HG03439 (cell line): ENCODE results near the gene MAP2K3.
"Not testable (repeated sequence)": the region's sequence is repeated elsewhere in the genome, so short reads cannot be mapped to it uniquely, and the experiment has no call there.

Experiments used
- ATAC-seq: cut with Tn5 transposase; IDR thresholded peaks from one replicate; pipeline ENCODE4 v1.9.1; 2021; ENCODE audit warnings: mild to moderate bottlenecking, moderate library complexity; ENCODE audit not compliant: unreplicated experiment

The MAP2K3 gene

DNA sequence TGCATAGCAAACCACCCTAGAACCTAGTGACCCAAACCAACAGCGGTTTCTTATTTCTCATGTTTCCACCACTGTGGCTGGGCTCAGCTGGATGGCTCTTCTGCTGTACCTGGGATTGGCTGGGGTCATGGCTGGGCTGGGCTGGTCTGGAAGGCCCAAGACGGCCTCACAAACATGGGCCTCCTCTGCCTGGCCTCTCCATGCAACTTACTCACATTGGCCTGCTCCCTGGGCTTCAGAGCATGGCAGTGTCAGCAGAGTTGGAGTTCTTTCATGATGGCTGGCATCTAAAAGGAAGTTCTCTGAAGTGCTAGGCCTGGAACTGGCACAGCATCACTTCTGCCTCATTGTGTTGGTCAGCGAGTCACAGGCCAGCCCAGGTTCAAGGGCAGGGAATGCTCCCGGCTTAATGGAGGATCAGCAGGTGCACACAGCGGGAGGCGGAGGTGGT lies 24.4 kb downstream of the MAP2K3 start:
- ATAC-seq: not testable (repeated sequence)

DNA sequence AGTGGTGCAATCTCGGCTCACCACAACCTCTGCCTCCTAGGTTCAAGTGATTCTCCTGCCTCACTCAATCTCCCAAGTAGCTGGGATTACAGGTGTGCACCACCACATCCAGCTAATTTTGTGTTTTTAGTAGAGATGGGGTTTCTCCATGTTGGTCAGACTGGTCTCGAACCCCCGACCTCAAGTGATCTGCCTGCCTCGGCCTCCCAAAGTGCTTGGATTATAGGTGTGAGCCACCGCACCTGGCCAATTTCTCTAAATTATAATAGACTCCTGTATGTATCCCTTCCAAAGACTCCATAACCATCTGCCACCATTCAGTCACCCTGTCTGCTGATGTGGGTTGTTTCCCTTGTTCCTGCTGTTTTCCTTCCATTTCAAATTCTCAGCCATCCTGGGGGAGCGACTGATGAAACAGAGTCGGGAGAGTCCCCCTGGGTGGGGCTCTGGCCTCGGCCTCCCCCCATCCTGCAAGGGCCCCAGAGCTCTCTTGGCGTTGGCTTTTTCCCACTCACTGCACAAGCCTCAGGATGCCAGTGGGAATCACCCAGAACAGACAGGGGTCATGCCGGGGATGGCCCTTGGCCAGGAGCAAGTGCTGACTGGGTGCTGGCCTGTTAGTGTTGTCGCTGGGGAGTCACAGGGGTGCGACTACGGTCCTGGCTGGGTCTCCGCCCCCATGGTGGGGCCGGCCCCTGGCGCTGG lies 25.7 kb downstream of the MAP2K3 start:
- not testable (repeated sequence) for ATAC-seq

DNA sequence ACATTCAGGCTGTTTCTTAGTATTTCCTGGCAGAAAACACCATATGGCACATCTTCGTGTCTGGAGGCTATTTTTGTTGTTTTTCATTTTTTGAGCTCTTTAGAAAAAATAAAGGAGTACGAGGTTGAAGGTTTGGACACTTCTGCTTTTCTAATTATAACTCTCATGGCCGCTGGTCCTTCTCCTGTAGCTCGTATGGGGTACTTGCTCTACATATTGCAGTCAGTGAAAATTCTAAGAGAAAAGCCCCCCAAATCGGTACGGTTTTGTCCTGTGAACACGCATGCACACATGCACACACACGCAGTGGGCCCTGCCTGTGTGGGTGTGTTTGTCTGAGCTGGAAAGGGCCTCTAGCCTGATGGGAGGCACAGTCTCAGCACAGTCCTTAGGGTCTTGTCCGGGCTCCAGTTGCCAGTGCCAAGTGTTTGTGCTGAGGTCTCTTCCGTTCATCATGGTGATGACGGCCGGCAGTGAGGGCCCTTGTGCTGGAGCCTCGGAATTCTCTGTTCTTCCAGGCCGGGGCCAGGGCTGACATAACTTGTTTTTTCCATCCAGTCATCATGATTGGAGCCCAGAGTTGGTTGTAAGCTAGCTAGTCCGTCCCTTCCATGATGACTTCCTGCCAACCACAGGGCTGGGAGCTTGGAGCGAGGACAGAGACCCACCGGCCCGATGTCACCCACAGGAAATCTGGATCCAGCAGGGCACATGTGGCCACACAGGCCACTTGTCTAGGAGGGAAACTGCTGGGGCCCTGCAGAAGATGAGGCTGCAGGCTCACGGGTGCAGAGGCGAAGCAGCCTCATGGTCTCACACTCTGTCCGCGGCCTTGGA lies 26.5 kb downstream of the MAP2K3 start:
- ATAC-seq: not testable (repeated sequence)

DNA sequence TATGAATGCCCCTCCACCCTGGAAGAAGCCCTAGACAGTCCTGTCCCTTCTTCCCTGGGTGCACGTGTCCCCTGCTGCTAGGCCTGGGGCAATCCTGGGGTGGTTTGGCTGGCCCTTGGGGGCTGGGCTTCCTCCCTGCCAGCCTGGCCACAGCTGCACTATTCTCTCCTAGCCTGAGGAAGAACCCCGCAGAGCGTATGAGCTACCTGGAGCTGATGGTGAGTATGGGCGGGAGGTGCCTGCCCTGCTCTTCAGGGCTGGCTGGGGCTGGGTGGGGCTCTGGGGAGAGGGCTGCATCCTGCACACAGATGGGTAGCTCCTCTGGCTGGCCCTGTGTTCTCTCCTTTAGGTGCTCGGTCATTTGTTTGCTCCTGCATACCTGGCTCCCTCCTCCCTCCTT lies 28.8 kb downstream of the MAP2K3 start:
- no peak for ATAC-seq

DNA sequence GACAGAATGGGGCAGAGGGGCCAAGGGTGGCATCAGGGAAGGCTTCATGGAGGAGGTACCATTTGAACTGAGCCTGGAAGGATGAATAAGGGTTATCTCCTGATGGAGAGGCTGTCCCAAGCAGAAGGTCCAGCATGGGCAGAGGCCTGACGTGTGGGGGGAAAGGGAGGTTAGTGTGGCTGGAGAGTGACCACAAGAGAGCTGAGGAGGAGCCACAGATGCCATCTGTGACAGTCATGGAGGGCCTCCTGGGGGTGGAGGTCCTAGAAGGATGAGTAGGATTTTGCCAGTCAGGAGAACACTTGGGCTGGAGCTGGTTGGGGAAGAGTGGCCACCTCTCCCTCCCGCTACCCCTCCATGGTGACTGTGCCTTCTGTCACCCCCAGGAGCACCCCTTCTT lies 29.2 kb downstream of the MAP2K3 start:
- ATAC-seq: not testable (repeated sequence)

DNA sequence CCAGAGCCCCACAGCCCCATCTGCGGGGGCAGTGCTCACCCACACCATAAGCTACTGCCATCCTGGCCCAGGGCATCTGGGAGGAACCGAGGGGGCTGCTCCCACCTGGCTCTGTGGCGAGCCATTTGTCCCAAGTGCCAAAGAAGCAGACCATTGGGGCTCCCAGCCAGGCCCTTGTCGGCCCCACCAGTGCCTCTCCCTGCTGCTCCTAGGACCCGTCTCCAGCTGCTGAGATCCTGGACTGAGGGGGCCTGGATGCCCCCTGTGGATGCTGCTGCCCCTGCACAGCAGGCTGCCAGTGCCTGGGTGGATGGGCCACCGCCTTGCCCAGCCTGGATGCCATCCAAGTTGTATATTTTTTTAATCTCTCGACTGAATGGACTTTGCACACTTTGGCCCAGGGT lies 29.8 kb downstream of the MAP2K3 start:
- ATAC-seq: not testable (repeated sequence)

DNA sequence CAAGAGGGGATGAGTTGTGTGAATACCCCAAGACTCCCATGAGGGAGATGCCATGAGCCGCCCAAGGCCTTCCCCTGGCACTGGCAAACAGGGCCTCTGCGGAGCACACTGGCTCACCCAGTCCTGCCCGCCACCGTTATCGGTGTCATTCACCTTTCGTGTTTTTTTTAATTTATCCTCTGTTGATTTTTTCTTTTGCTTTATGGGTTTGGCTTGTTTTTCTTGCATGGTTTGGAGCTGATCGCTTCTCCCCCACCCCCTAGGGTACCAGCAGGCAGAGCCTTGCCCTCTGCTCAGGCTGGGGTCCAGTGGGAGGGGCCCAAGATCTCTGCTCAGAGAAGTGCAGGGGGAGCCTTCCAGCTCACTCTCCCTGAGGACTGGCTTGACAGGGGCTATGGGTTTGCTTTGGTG lies 30.2 kb downstream of the MAP2K3 start:
- ATAC-seq: not testable (repeated sequence)

DNA sequence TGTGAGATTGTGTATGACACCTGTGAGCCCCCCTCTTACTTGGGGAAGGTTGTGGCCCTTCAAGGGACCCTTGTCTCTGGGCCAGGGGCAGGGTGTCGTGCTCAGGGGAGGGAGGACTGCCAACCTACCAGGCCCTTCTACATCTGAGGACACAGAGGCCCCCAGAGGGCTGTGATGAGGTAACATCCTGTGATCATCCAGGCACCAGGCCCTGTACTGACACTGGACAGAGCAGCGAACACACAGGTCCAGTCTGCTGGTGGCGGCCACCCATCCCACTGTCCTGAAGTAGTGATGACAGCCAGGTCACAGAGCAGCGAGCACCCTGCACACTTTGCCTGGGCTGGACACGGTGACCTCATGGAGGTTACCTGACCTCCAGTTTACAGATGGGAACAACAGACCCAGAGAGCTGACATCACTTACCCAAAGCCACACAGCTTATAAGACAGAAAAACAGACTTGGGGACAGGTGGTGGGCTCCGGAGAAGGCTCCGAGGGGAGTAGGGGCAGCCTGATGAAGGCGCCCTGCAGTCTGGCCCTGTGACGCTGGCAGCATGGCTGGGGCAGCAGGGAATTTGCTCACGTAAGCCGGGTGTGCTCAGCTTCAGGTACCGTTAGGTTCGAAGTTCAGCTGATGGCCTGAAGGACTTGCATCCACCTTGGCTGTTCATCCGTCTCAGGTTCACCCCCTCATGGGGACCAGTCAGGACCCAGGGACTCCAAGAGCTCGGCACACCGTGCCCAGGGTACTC lies 30.9 kb downstream of the MAP2K3 start:
- ATAC-seq: not testable (repeated sequence)

DNA sequence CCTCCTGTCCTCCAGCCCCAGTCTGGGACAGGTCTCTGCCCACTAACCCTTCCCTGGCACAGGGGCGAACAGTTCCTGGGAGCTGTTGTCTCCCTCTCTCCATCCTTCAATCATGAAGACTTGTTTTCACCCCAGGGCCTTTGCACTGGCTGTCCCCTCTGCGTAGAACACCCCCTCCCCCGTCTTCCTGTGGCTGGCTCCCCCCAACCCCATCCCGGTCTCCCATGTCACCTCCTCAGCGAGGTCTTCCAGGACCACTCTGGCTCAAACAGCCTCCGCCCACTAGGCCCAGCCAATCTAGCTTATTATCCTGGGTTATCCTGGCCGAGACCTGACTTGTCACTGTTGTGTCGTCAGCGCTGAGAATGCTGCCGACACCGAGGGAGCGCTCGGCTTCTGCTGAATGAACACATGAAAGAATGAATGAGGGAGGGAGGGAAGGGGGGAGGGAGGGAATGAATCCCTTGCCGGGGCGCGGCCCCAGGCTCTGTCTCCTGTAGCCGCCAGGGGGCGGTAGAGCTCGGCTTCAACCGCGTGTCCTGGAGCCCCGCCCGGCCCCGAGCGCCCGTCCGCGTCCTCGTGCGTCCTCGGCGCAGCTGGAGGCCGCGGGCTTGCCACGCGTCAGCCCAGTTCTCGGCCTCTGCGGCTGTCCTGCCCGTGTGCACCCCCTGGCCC lies 31.8 kb downstream of the MAP2K3 start:
- ATAC-seq: peak; percentile 60

DNA sequence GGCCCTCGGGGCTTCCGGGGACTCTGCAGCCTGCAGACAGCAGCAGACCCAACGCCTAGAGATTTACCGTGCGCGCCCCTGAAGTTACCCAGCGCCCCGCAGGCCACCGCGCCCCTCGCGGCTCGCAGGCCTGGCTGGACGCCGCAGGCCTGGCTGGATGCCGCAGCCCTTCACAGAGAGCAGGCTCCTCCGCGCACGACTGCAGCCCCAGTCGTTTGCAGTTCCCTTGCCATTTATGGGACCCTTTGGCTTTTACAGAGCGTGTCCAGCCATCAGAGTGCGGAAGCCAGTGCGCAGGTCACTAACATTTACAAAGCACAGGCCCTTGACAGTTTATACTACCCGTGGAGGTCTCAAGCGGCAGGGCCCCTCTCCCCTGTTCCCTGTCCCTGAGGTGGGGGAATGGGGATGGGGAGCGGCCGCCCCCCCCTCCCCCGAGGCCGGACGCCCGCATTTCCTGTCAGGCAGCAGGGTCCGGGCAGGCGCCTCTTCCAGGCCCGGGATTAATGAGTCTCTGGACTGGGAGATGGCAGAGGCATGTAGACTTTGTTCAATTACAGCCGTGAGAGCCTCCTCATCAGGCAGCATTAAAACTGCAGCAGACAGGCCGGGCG lies 32.5 kb downstream of the MAP2K3 start:
- peak; percentile 11 for ATAC-seq

DNA sequence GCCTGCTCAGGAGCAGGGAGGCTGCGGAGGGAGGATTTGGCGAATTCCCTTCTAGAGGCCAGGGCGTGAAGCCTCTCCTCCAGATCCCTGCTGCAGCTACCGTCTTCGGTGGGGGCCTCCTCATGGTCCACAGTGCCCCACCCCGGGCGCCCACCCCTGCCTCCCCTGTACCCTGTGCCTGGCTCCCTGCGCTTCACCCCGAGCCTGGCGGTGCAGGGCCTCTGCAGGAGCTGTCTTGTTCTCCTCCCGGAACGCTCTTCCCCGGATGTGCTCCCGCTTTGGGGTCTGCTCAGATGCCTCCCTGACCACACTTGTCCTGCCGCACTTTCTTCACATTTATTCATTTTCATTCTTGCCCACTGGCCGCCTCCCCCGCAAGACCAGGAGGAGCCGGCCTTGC lies 33.3 kb downstream of the MAP2K3 start:
- ATAC-seq: not testable (repeated sequence)

DNA sequence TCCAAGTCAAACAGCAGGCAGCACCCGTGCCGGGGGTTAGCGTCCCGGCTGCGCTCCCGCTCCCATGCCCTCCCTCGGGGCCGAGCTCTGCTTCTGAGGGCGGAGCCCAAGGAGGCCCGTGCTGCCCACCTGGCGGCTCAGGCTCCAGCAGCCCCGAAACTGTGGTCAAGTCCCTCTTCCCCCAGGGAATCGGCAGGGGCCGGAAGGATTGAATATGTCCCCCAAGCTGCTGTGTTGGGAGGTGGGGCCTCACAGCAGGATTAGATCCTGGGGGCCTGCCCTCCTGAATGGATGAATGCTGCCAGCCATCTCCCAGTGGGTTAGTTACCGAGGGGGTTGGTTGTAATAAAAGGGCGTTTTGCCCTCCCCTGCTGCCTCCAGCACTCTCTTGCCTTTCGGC lies 33.9 kb downstream of the MAP2K3 start:
- ATAC-seq: no peak

DNA sequence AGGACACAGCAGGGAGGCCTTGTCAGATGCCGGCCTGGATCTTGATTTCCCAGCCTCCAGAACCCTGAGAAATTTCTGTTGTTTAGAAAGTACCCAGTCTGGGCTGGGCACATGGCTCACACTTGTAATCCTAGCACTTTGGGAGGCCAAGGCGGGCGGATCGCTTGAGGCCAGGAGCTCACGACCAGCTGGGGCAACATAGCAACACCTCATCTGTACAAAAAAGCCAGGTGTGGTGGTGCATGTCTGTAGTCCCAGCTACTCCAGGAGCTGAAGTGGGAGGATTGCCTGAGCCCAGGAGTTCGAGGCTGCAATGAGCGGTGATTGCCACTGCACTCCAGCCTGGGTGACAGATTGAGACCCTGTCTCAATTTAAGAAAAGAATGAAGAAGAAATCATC lies 34.3 kb downstream of the MAP2K3 start:
- ATAC-seq: not testable (repeated sequence)

DNA sequence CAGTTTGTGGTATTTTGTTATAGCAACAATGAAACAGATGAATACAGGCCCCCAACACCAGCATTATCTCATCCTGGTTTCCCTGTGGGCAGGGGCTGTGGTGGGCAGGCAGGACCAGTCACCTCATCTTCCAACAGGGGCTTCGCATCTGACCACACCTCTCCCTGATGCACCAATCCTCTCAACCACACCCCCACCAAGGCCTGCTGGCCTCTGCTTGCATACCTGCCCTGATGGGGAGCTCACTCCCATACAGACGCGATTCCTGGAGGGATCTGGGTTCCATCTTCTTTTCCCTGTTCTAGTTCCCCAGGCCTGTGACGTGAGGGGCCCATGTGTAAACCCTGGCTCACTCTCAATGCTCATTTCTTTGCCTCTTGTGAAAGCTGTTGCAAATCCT lies 34.7 kb downstream of the MAP2K3 start:
- ATAC-seq: not testable (repeated sequence)

DNA sequence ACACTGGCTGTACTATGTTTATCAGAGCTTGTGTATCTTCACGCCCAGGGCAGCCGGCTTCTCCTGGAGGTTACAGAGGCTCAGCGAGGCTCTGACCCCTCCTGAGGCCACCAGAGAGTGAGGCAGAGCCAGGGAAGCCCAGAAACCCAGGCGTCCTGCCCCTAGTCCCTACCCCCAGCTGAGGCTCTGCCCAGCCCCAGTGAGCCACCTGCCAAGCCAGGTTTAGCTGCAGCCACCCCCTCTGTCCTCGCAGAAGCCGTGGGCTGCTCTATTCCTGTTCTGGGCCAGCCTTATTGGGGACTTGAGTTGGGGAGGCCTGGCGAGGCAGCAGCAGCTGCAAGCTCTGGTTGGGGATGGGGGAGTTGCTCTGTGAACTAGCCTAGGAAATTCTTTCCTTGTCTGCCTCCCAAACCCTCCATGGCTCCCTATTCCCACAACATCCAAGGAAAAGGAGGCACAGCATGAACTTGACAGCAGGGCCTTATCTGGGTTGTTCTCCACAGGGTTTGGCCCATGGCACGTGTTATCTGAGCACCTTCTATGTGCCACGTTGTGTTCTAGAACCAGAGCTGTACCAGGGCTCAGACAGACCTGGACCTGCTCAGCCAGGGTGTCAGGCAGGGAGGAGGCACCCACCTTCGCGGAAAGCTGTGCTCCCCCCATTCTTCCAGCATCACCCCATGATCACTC lies 35.3 kb downstream of the MAP2K3 start:
- not testable (repeated sequence) for ATAC-seq

DNA sequence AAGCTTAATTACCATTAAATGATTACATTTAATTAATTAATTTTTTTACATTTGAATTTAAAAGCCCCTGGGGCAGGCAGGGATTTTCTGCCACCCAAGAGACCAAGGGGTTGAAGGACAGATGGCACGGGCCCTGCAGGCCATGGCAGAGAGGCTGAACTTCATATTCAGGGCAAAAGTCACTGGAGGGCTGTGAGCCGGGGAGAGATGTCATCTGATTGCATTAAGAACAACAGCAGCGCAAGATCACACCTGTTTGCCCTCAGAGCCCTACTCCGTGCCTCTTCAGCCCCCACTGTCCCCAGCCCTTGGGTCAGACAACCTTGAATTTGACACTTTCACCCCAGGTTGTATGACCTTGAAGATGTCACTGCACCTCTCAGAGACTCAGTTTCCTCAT lies 35.9 kb downstream of the MAP2K3 start:
- ATAC-seq: not testable (repeated sequence)

DNA sequence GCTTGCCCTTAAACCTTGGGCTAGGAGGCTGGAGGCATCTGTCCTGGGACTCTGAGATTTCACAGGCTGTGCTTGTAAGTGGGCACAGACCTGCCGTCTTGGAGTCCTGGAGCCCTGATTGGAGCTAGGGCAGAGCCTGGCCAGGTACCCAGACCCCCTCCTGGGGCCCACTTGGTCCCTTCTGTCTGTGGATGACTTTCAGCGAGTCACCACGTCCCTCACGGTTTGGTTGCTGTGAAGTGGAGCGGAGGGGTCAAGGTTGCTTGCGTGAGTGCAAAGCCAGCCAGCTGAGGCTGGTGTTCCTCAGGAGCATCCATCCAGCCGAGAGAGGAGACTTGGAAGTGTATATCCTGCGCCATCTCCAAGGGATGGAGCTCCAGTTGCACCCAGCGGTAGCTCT lies 36.5 kb downstream of the MAP2K3 start:
- ATAC-seq: not testable (repeated sequence)

DNA sequence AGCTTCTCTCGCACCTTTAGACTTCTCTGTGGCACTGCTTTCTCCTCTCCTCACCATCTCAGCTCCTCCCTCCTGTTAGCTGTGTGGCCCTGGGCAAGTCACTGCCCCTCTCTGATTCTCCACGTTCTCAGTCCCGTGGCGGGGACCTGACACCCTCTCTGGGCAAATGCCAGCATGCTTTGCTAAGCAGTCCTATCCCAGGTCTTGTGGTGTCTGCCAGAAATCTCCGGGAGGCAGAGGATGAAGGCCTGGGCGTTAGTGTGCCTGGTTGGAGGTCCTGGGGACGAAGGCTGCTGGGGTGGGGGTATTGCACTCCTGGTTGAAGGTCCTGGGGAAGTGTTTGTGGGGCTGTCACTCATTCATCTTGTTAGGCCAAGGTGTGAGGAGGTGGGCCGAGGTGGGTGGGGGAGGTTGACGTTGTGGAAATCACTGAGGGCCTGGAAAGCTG lies 37.3 kb downstream of the MAP2K3 start:
- ATAC-seq: not testable (repeated sequence)

DNA sequence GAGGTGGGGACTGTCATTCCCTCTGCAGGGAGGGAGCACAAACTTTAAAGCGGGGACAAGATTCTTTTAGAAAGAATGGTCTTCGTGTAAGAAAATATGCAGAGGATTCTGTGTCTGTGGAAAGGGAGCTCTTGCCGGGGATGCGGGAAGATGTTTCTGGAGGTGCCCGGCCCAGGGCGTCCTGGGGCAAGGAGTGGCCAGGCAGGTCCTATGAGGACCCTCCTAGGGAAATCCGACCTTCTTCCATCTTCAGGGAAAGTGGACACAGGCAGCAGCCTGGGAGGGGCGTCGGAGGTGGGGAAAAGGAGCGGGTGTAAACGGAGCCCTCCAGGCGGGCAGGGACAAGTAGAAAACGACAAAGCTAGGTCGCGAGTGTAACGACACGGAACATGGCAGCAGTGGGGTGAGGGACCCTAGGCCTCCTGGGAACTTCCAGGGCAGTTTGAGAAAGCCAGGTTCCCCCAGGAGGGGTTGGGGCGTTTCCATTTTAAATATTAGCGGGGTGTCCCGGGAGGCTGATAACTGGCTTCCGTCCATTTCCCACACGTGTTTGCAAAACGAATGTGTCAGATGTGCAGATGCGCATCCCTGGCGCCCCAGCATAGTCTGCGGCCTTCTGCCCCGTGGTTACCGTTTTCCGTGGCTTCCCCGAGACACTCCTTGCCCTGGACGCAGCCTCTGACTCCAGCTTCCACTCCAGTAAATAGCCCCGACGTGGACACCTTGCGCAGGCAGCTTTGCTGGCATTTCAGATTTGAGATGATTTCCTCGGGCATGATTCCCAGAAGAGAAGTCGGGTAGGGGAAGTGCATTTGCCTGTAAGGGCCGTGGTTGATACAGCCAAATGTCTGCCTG lies 39.0 kb downstream of the MAP2K3 start:
- not testable (repeated sequence) for ATAC-seq
